Stimulated activated CD8-positive, alpha-beta memory T cell treated with anti-CD3 and anti-CD28 coated beads, Interleukin-7, amount 100 ng/mL, for 24 hours (primary cell): ENCODE data around the gene NTN3.

Source experiments
- DNase-seq: peaks from one replicate; pipeline ENCODE4 v3.0.0-alpha.2; 2020; ENCODE audit warnings: low read depth

NTN3 gene

DNA sequence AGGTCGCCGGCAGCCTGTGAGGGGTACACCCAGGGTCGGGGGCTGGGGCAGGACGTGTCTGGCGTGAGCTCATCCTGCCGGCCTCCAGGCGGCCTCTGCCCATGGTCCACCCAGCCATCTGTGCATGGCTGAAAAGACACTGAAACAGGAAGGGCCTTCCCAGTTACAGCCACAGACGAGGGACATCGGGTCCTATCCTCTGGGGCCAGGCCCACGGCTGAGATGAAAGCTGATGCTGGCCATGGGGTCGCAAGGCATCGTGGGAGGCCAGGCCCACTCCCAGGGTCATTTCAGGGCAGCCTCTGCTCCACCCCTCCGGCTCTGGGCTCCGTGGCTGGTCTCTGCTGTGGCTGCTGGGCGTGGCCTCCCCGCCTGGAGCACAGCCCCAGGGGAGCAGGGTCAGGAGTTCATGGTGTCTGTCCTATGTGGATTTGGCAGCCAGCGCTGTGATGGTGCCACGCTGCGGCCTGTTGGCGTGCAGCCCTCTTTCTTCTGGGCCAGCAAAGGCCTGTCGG is 26.1 kb downstream of the NTN3 start:
- DNase-seq: no peak

DNA sequence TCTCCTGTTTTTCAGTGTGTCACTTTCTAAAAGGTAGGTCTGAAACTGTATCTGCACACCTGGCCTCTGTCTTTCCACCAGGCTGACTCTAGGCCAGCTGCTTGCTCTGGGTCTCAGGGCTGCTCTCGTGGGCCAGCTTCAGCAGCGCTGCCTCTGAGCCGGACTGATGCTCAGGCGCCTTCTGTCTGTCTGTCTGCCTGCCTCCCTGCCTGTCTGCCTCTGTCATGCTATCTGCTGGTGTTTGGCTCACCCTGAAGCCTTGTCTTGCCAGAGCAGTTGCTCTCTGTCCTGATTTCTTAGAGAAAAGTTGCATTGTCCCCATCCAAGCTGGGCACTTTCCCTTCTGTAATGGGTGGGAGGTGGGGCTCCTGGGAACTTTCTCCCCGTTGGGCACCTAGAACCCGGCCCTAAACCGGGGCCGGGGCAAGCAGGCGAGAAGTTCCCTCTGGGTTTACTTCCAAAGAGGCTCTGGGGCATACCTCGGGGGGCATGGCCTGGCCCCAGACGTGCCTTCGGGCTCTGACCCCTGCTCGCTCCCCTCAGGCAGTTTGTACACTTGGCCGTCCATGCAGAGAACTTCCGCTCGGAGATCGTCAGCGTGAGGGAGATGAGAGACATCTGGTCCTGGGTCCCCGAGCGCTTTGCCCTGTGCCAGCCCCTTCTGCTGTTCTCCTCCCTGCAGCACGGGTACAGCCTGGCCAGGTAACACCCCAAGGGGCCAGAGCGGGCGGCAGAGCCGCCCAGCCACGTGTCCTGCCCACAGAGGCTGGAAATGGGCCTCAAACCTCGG is 26.8 kb downstream of the NTN3 start:
- no peak for DNase-seq

DNA sequence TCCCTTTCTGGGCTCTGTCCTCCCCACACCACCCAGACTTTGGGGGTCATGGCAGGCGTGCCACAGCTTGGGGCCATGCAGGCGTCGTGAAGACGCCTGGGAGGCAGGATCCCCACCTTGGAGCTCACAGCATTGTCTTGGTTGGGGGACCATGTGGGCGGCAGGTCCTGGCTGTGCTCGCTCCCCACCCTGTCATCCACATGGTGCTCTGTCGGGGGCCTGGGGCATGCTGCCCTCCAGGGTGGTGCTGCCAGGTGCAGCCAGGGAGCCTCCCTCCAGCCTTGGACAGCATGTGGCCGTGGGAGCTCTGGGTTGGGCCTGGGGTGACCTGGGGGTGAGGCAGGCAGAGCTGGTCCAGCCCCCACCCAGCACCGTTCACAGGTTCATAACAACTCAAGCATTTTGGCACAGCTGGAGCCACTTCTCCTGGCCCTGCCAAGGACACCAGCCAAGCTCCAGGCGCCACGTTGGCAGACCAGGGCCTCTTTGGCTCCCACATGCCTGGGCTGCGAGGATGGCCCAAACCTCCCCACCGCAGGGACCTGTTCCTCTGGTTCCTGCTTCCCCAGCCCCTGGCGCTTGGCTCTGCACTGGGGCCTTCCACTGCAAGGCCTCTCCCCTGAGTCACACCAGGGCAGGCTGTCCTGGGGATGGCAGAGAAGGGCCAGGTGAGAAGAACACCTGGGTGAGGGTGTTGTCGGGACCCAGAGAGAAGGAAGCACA is 27.6 kb downstream of the NTN3 start:
- DNase-seq: no peak

DNA sequence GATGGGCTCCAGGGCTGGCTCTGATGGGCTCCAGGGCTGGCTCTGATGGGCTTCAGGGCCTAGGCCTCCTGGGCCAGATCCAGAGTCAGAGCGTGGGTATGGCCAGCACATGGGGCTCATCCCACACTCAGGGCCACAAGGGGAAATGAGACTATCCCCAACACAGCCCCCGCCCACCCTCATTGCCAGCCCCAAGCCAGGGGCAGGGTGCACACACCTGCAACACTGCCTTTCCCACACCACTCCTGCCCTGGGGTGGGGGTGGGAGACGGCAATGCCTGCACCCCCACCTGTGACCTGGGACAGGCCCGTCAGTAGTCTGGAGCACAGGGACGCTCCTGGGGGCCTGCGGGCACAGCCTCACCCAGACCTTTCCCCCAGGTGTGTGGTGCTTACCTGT is 28.4 kb downstream of the NTN3 start:
- no peak for DNase-seq

DNA sequence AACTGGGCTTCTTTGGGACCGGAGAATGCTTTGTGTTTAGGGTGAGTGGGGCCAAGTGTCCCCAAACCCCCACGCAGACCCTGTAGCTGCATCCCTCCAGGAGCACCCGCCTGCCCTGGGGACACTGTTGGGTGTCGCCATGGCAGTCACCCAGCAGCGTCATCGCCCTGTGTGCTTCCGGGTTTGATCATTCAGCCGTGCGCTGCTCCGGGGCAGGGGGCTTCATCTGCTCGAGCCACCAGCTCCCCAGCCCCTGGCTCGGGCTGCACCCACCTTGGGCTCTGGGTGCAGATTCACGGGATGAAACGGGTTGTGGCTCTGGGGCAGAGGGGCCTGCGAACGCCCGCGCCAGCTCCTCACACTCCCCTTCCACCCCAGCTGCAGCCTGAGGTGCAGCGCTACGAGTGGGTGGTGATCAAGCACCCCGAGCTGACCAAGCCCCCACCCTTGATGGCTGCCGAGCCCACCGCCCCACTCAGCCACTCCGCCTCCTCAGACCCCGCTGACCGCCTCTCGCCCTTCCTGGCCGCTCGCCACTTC is 28.9 kb downstream of the NTN3 start:
- no peak for DNase-seq

DNA sequence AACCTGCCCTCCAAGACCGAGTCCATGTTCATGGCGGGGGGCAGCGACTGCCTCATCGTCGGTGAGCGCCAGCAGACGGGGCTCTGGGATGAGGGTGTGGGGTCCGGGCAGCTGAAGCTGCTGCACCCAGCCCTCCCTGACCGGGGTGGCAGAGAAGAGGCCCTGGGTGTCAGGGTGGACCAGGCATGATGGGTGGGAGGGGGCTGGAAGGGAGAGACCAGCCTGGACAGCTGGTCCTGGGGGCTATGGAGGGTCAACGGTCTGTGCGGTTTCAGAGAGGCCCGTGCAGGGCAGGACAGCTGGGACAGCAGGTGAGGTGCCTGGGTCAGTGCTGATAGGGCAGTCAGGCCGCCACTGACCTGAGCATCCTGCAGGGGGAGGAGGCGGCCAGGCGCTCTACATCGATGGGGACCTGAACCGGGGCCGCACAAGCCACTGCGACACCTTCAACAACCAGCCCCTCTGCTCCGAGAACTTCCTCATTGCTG is 29.4 kb downstream of the NTN3 start:
- no peak for DNase-seq

DNA sequence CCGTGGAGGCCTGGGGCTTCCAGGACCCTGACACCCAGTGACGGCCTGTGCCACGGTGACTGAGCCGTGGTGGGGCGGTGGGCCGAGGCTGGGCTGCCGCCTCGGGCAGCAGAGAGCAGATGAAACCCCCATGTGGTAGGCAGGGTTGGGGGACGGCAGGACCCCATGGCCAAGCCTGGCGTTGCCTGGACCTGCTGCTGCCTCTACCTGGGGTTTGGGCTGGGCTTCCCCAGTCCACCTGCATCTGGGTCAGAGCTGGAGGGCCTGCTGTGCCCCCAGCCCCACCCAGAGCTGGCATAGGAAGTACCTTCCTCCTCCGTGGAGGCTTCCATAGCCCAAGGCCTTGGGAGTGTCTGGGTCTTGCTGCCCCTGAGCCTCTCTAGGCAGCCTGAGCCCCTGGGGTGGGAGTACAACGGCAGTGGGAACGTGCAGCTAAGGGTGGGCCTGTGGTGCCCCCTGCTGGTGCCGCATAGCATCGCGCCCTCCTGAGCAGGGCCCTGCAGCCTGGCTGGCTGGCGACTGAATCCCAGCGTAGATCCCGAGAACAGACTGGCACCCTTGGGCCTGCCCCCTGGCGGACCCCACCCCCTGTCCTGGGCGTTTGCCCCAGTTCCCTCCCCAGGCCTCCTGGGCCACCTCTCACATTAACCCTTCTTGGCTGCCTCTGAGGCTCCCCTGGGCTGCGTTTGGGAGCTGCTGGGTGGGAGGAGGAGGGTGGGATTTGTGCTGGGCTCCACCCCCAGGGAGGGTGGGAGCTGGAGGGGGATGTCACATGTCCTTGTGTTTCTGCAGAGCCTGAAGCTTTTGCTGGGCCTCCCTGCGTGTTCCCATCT is 30.0 kb downstream of the NTN3 start:
- peak; percentile 69 for DNase-seq

DNA sequence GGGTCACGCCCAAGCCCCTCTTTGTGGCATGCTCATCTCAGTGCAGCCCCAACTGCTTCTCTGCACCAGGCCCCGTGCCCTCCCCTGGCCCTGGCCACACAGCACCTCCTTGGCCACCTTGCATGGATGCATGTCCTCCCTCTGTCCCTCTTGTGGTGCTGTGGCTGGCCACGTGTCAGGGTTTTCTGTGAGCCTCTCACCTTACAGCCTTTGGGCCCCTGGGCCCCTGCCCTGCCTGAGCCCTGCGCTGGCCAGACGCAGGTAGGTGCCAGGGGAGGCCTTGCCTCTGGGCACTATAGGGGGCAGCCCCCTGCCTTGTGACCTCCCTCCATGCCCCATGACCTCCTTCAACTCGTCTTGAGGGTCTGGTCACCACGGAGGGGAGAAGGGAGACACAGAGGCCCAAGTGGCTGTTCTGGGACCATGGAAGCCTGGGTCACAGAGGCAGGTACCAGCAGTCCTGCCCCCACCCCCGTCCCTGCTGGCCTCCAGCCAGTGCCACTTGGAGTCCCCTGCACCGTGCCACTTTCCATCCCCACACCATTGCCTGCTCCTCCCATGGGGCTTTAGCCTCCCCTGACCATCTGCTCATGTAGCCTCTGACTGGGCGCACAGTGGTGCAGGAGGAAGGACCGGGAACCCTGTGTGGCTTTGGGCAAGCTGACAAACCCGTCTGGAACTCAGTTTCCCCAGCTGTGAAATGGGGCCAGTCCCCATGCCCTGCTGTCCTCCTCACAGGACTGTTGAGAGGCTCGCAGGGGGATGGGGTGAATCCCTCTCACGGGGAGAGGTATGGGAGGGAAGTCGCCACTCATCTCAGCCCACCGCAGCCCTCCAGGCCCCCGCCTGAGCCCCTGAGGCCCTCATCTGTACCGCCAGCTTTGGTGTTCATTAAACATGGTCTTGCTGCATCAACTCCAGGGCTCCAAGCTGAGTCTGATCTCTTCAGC is 31.1 kb downstream of the NTN3 start:
- no peak for DNase-seq

DNA sequence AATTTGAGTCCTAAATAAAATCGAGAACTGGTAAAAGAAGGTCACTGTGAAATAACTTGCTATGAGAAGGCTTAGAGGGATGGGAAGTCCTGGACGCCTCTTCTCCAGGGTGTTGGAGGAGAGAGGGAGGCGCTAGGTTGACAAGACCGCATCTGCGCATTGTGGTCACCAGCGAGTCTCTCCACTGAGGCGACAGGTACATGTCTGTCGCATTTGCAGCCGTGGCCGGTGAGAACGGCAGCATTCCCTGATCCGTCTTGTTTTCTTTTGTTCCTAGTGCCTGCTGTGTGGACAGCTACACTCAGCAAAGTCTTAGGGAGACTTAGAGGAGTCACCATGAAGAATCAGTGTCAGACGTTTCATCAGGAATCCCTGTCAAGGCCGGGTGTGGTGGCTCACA is 34.6 kb downstream of the NTN3 start:
- DNase-seq: no peak

DNA sequence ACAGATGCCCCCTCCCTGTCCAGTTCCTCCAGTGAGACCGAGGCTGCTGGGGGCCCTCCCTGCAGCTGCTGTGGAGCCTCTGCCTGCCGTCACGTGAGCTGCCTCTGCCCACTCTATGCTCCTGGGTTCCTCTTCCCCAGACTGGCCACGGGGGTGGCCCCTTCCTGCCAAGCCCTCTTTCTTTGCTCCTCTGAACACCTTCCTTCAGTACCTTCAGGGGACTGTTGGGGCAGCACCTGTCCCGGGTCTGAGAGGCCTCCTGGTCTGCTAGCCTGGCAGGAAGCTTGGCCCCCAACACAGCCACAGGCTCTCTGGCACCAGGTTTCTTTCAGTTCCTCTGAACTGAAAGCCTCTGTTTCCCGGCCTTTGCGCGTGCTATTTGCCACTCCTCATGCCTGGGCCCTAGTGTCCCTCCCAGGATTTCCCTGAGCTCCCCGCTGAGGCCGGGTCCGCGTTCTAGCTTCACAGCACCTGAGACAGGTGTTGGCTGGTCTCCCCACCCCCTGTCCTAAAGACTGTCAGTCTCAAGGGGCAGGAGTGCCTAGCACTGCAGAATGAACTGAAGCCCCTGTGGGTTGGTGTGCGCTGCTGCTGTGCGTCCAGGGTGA is 36.1 kb downstream of the NTN3 start:
- no peak for DNase-seq

DNA sequence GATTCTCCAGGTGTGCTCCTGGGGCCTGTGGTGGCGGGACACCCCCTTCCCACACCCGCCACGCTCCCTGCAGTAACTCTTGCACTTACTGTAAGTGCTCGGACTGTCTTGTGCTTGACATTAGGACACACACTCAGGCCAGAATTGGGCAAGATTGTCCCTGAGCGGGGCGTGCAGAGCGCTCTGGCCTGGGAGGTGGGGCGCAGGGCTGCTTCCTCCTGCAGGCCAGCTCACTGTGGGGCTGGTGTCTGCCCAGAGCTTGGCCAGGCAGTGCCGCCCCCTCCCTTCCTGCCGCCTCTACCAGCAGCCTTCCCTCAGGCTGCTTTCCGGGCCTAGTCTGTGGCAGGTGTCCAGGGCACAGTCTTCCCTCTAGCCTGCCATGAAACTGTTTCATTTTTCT is 36.6 kb downstream of the NTN3 start:
- DNase-seq: no peak

DNA sequence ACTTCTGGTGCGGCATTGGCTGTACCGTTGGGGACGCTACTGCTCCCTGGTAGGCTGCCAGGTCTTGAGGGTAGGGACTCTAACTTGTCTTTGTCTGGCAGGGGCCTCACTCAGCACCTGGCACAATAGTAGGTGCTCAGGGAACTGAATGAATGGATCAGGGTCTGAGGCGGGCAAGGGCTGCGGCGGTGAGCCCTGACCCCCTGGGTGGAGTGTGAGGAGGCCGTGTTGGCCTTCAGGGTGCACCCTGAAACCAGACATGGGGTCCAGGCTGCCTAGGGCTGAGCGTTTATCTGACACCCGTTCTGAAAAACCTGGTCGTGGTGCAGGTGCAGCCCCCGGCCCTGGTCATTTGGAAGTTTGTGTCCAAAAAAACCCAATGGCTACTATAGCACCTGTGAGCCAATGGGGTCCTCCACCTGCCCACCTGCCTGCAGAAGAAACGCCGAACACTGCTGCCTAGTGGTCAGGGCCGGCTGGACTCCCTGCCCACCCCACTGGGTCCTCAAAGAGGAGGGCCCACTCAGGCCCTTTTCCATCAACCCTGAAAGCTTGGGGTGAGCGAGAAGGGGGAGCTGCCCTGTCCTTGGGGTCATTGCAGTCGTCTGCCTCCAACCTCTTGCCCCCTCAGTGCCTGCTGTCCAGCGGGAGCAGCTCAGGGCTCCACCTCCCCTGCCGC is 37.8 kb downstream of the NTN3 start:
- no peak for DNase-seq

DNA sequence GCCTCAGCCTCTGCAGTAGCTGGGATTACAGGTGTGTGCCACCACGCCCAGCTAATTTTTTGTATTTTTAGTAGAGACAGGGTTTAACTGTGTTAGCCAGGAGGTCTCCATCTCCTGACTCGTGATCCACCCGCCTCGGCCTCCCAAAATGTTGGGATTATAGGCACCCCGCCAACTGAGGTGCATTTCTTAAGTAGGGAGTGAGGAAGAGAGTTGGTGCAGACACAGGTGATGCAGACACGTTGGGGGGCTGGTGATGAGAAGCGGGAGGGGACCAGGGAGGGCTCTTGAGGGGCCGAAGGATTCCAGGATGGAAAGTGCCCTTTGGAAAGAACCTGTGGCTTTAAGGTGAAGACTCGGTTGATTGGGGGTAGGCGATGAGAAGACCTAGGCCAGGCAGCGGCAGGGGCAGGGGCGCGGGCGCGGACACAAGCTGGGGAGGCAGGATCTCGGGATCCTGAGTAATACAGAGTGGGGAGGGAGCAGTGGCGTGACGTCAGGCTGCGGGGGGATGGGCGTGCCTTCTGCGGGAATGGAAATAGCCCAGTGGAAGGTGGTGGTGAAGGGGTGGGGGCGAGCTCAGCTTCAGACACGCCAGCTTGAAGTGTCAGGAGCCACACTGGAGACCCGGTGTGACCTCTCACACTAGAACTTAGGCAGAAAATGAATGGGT is 40.2 kb downstream of the NTN3 start:
- no peak for DNase-seq

DNA sequence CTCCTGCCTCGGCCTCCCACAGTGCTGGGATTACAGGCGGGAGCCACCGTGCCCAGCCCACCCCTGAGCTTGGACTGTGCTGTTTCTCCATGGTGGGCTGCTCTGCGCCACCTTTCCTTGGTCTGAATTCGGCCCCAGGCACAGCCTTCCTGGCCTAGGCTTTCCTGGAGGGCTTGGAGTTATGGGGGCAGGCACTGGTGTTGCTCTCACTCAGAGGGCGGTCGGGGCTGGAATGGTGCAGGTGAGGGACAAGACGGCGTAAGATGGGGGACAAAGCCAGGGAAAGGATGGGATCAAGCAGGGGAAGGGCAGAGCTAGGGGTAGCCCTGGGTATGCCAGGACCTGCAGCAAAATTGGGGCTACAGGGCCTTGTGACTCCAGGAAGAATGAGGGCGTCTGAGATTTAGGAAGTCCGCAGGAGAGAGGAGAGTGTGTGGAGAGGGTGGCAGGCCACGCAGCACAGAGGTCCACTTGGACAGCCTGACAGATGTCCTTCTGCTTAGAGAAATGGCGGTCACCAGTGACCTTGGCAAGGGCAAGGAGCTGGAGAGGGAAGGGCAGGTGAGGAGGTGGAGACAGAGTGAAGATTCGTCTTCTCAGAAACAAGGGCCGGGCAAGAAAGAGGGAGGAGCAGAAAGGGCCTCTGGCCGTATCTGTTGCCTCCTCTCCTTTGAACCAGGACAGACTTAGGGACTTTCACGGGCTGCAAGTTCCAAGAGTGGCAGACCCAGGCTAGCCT is 41.1 kb downstream of the NTN3 start:
- no peak for DNase-seq

DNA sequence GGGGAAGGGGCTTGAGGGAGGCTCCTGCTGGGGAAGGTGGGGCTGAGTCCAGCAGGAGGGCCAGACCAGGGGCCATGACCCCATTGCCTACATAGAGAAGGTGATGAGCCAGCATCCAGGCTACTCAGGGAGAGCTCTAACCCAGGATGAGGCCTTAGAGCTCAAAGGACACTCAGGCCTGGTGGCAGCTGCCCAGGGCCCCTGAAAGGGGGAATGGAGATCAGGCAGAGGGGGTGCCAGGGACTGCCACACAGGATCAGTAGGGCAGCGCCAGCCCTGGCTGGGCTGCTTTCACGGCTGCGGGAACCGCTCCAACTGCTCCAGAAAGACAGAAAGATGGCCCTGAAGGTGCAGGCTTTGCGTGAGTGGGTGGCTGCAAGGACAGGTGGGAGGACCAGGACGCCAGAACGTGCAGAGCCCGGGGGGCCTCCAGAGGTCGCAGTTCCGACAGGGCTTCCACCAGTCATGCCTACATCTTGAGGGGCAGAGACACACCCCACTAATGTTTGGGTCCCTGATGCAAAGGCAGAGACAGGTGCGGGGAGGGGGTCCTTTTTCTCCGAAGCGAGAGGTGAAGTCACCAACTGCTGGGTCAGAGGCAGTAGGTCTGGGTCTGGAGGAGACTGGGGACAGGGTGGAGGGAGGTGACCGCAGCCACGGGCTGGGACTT is 41.8 kb downstream of the NTN3 start:
- DNase-seq: no peak

DNA sequence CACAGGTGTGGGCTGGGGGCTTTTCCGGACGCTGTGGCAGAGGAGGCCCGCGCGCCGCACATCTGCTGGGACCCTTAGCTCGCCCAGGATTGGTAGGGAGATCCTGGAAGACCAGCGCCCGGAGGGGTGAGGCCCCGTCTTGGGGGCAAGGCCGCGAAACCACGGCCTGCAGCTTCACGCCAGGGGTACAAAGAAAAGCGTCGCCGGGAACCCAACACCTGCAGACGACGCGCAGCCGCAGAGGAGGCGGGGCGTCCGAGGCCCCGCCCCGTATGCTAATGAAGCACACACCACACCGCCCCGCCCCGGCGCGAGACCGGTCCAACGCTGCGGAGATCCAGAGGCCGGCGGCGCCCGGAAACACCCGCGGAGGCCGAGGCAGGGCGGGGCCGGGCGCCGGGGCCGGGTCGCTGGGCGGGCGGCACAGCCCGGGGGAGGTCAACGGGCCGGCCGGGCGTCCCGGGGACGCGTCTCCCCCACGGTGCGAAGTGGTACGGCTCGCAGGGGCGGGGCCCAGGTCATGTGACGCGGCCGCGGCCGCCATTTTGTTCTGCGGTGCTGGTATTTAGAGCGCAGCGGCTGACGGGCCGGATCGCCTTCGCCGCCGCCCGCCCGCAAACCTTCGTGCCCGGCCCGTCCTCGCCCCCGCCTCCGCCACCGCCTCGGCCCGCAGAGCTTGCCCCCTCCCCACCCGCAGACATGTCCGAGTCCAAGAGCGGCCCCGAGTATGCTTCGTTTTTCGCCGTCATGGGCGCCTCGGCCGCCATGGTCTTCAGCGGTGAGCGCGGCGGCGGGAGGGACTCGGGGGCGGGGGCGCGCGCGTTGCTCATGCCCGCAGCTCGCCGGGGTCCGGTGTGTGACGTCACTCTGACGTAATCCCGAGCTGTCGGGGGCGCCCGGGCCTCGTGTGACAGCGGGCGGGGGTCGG is 42.6 kb downstream of the NTN3 start, which contains the start of gene ATP6V0C:
TSS of gene ATP6V0C (plus strand) at position 548 of the 928 bp plus-strand sequence. CDS start at position 700, 152 bp downstream.
- peak; percentile 81 for DNase-seq
